ENCODE data around the gene NR3C1. TPM values are rescaled to one million over a fixed set of nuclear protein-coding genes. Genes with fewer than 3 reads are reported as not detected.
A peak's percentile ranks its signal among the peaks of the same experiment; 100 is the strongest.

Gene NR3C1
- total RNA-seq, 2 experiments from 2014 or later: 52.7 to 55.6 TPM

DNA sequence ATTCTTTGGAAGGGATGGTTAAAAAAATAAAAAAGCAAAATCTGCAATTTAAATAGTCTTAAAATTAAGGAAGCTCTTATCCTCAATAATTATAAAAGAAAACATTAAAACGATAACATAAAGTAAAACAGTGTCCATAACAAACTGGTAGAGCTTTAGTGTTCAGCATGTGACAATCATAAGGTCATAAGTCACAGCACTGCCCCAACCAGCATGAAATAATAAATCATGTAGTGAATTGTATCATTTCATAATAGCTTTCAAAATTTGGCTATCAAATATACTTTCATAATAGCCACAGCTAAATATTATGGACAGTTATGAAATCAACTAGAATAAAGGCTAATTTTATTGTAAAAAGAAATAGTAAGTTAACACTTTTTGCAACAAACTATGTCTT lies 10.0 kb downstream of the NR3C1 start:
- Mint-ChIP-seq H3K27me3 (no peaks in the 10 kb centered on the region), H3K36me3 (ENCODE audit: low read depth) (peaks cover 10% of the 10 kb centered on the region), H3K9me3 (no peaks in the 10 kb centered on the region), H3K27ac (no peak overlapping the region), H3K4me3 (no peak overlapping the region), H3K4me1 (ENCODE audit: low read depth) (peaks cover 63% of the 10 kb centered on the region)
- ATAC-seq (no peak), DNase-seq (no peak)
- ChIA-PET CTCF (interaction anchor here (0.9 kb wide), 1 partner anchor 36 kb away, joined by 3 read pairs; no protein-coding TSS in a partner anchor), POLR2A (interaction anchor here (0.7 to 1.9 kb wide), 2 partner anchors 10 to 57 kb away, joined by 3 to 8 read pairs; partner anchors contain the start of gene NR3C1)
- intact Hi-C loops (cut with micrococcal nuclease): no loop called here
- TF ChIP-seq, protein P1, sequence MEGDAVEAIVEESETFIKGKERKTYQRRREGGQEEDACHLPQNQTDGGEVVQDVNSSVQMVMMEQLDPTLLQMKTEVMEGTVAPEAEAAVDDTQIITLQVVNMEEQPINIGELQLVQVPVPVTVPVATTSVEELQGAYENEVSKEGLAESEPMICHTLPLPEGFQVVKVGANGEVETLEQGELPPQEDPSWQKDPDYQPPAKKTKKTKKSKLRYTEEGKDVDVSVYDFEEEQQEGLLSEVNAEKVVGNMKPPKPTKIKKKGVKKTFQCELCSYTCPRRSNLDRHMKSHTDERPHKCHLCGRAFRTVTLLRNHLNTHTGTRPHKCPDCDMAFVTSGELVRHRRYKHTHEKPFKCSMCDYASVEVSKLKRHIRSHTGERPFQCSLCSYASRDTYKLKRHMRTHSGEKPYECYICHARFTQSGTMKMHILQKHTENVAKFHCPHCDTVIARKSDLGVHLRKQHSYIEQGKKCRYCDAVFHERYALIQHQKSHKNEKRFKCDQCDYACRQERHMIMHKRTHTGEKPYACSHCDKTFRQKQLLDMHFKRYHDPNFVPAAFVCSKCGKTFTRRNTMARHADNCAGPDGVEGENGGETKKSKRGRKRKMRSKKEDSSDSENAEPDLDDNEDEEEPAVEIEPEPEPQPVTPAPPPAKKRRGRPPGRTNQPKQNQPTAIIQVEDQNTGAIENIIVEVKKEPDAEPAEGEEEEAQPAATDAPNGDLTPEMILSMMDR (IDR thresholded peaks at IDR 0.05): no peak

DNA sequence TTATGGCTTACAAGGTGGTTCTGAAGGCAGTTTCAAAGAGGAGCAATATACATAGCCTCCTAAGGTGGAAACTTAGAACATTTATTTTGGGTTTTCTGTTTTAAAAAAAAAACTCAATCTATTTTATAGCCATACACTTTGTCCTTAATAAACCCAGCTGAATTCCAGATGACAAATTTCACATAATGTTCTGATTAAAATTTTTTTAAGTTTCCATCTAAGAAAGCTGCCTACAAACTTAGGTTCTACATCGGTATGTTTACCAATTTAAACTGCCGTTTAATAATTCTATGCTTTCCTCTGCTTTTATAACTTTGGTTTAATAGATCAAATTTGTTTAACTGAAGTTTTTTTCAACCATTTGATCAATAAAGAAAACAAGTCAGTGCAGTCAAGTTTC lies 12.5 kb downstream of the NR3C1 start:
- intact Hi-C loops (cut with micrococcal nuclease): no loop called here

DNA sequence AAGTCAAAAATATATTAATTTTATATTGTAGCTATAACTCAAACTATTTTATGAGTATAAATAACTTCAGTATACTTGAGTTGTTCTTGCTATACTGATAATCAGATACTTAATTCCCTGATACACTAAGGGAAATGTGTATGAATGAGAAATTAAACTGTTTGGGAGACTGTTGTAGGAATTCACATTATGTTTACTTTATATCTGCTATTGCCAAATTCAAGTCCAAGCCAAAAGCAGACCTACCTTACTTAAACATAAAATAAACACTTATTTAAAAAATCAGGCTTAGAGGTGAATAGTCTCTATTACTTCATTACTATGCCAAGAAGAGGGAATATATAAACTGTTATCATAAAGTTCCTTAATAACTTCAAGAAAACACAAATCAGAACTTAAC lies 13.2 kb downstream of the NR3C1 start:
- Mint-ChIP-seq H3K27ac (no peak overlapping the region), H3K36me3 (ENCODE audit: low read depth) (peaks cover 26% of the 10 kb centered on the region), H3K4me3 (no peak overlapping the region), H3K4me1 (ENCODE audit: low read depth) (peaks cover 77% of the 10 kb centered on the region), H3K9me3 (peaks cover 13% of the 10 kb centered on the region), H3K27me3 (no peaks in the 10 kb centered on the region)
- ChIA-PET CTCF (interaction anchor here (1.4 to 2.4 kb wide), 2 partner anchors 12 to 14 kb away, joined by 3 to 10 read pairs; partner anchors contain the start of gene NR3C1), POLR2A (no interaction called here)
- no peak for ATAC-seq
- TF ChIP-seq, protein P1 (IDR thresholded peaks at IDR 0.05): no peak
- intact Hi-C loops (cut with micrococcal nuclease): no loop called here
- no peak for DNase-seq

More for the DNA sequence above, 12.5 kb downstream of the NR3C1 start:
- Mint-ChIP-seq H3K27ac (no peak overlapping the region), H3K4me1 (ENCODE audit: low read depth) (peaks cover 75% of the 10 kb centered on the region), H3K9me3 (peaks cover 6% of the 10 kb centered on the region), H3K36me3 (ENCODE audit: low read depth) (peaks cover 21% of the 10 kb centered on the region), H3K27me3 (no peaks in the 10 kb centered on the region), H3K4me3 (no peak overlapping the region)
- TF ChIP-seq, protein P1 (IDR thresholded peaks at IDR 0.05): no peak
- no peak for ATAC-seq
- DNase-seq: no peak
- POLR2A ChIA-PET: no interaction called here
- CTCF ChIA-PET: interaction anchor here (1.4 to 2.4 kb wide), 2 partner anchors 11 to 13 kb away, joined by 3 to 10 read pairs; partner anchors contain the start of gene NR3C1

DNA sequence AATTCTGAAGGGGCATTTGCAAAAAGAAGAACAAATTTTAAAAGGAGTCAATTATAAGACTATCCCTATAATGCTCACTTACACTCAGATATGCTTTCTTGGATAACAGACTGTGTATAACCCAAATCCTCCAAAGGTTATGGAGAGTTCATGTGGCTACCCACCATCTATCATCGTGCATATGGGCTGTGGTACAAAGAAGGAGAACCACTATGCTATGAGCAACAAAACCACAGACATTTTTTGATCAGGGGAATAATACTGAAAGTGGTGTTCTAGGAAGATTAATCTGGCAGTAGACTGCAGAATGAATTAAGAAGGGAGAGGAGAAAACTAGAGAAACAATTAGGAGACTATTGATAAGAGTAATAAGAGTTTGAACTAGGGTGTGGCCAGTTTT lies 16.8 kb downstream of the NR3C1 start:
- H3K4me3 Mint-ChIP-seq: no peak overlapping the region
- peaks cover 86% of the 10 kb centered on the region for H3K4me1 Mint-ChIP-seq (ENCODE audit: low read depth)
- peaks cover 56% of the 10 kb centered on the region for H3K36me3 Mint-ChIP-seq (ENCODE audit: low read depth)
- peaks cover 25% of the 10 kb centered on the region for H3K9me3 Mint-ChIP-seq
- TF ChIP-seq, protein P1 (IDR thresholded peaks at IDR 0.05): no peak
- POLR2A ChIA-PET: interaction anchor here (0.6 kb wide), 1 partner anchor 347 kb away, joined by 5 read pairs; no protein-coding TSS in a partner anchor
- intact Hi-C loops (cut with micrococcal nuclease): loop anchor here (5.0 kb wide), 1 partner anchor 34 kb away; no protein-coding TSS in a partner anchor
- DNase-seq: peak; percentile 59
- CTCF ChIA-PET: interaction anchor here (0.7 to 1.3 kb wide), 4 partner anchors 9 to 33 kb away, joined by 3 read pairs; no protein-coding TSS in a partner anchor
- H3K27me3 Mint-ChIP-seq: no peaks in the 10 kb centered on the region
- peak; percentile 89 for ATAC-seq
- peak overlapping the region; percentile 24 for H3K27ac Mint-ChIP-seq

DNA sequence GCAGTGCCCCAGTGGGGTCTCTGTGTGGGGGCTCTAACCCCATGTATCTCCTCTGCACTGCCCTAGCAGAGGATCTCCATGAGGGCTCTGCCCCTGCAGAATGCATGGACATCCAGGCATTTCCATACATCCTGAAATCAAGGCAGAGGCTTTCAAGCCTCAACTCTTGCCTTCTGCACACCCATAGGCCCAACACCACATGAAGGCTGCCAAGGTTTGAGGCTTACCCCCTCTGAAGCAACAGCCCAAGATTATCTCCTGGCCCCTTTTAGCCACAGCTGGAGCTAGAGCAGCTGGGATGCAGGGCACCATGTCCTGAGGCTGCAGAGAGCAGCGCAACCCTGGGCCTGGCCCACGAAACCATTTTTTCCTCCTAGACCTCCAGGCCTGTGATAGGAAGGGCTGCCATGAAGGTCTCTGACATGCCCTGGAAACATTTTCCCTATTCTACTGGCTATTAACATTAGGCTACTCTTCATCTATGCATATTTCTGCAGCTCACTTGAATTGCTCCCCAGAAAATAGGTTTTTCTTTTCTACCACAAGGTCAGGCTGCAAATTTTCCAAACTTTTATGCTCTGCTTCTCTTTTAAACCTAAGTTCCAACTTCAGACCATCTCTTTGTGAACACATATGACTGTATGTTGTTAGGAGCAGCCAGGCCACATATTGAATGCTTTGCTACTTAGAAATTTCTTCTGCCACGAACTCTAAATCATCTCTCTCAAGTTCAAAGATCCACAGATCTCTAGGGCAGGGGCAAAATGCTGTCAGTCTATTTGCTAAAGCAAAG lies 18.4 kb downstream of the NR3C1 start:
- DNase-seq (no peak), ATAC-seq (no peak)
- Mint-ChIP-seq H3K4me3 (no peak overlapping the region), H3K27ac (no peak overlapping the region), H3K36me3 (ENCODE audit: low read depth) (peaks cover 64% of the 10 kb centered on the region), H3K27me3 (no peaks in the 10 kb centered on the region), H3K4me1 (ENCODE audit: low read depth) (peaks cover 95% of the 10 kb centered on the region), H3K9me3 (peaks cover 27% of the 10 kb centered on the region)
- ChIA-PET POLR2A (no interaction called here), CTCF (no interaction called here)
- TF ChIP-seq, protein P1 (IDR thresholded peaks at IDR 0.05): no peak
- intact Hi-C loops (cut with micrococcal nuclease): loop anchor here (5.0 kb wide), 1 partner anchor 33 kb away; no protein-coding TSS in a partner anchor
